WTC11 (cell line): Measurements from ENCODE around the gene MED9. TPM values are rescaled to one million over a fixed set of nuclear protein-coding genes. Genes with fewer than 3 reads are reported as not detected.

ENCODE experiments used
- ATAC-seq: fragments of 200-7000 bp; cut with Tn5 transposase; 2 replicates; pipeline ENCODE4 v1.10.0; 2021; ENCODE audit warnings: mild to moderate bottlenecking, moderate library complexity
- CTCF ChIA-PET: fragments of 300-600 bp; sonication (Branson Sonifier 250); formaldehyde crosslinking; loops from one replicate; lab custom pipeline; 2021; ENCODE audit warnings: antibody characterized with exemption; lab: Charles Lee
- POLR2A ChIA-PET: fragments of 350-600 bp; sonication (Branson Sonifier 250); formaldehyde crosslinking; loops from one replicate; lab custom pipeline; 2021; ENCODE audit warnings: antibody characterized with exemption; lab: Charles Lee
- DNase-seq: peaks from one replicate; pipeline ENCODE4 v3.0.0; 2021; ENCODE audit warnings: low spot score
- H3K27ac Mint-ChIP-seq: 2 replicates; pipeline ENCODE4 v1.8.0; 2021; ENCODE audit warnings: mixed read lengths
- H3K27me3 Mint-ChIP-seq: 2 replicates; pipeline ENCODE4 v1.8.0; 2021; ENCODE audit warnings: low read depth, mild to moderate bottlenecking, moderate library complexity, mixed read lengths
- H3K36me3 Mint-ChIP-seq: 2 replicates; pipeline ENCODE4 v1.8.0; 2021; ENCODE audit warnings: mixed read lengths
- H3K4me1 Mint-ChIP-seq: 2 replicates; pipeline ENCODE4 v1.8.0; 2022; ENCODE audit warnings: mixed read lengths
- H3K4me3 Mint-ChIP-seq: 2 replicates; pipeline ENCODE4 v1.8.0; 2021; ENCODE audit warnings: mild to moderate bottlenecking, moderate library complexity, mixed read lengths
- H3K9me3 Mint-ChIP-seq: 2 replicates; pipeline ENCODE4 v1.8.0; 2021; ENCODE audit warnings: mixed read lengths
- ATF6 ChIP-seq: sonication (generic); formaldehyde crosslinking; IDR thresholded peaks from 2 replicates; pipeline ENCODE4 v1.8.1; 2023; ENCODE audit warnings: mild to moderate bottlenecking, missing genetic modification reagents
- CDX4 ChIP-seq: fragments of 250-450 bp; sonication (Bioruptor Pico); IDR thresholded peaks from 2 replicates; pipeline ENCODE4 v1.9.0; 2021; ENCODE audit warnings: moderate library complexity, mild to moderate bottlenecking, inconsistent platforms, borderline replicate concordance
- E2F1 ChIP-seq: sonication (generic); formaldehyde crosslinking; IDR thresholded peaks from 2 replicates; pipeline ENCODE4 v1.8.0; 2022; ENCODE audit warnings: mild to moderate bottlenecking, missing genetic modification reagents
- E2F4 ChIP-seq: sonication (generic); formaldehyde crosslinking; IDR thresholded peaks from 2 replicates; pipeline ENCODE4 v1.8.1; 2022; ENCODE audit warnings: low read depth, mild to moderate bottlenecking, moderate library complexity, missing genetic modification reagents, borderline replicate concordance
- FOXP1 ChIP-seq: sonication (generic); formaldehyde crosslinking; IDR thresholded peaks from 2 replicates; pipeline ENCODE4 v1.8.0; 2022; ENCODE audit warnings: missing genetic modification reagents, mild to moderate bottlenecking, moderate library complexity, borderline replicate concordance
- HMGA2 ChIP-seq: fragments of 250-450 bp; sonication (Bioruptor Pico); IDR thresholded peaks from 2 replicates; pipeline ENCODE4 v1.4.0; 2021; ENCODE audit warnings: mild to moderate bottlenecking, moderate library complexity
- IRF1 ChIP-seq: sonication (generic); formaldehyde crosslinking; IDR thresholded peaks from 2 replicates; pipeline ENCODE4 v1.8.0; 2023; ENCODE audit warnings: missing genetic modification reagents
- JAZF1 ChIP-seq: fragments of 250-450 bp; sonication (Bioruptor Pico); IDR thresholded peaks from 2 replicates; pipeline ENCODE4 v1.9.0; 2021; ENCODE audit warnings: moderate library complexity, mild to moderate bottlenecking, inconsistent platforms
- MXD4 ChIP-seq: fragments of 250-450 bp; sonication (Bioruptor Pico); IDR thresholded peaks from 2 replicates; pipeline ENCODE4 v1.8.0; 2021; ENCODE audit warnings: mild to moderate bottlenecking, moderate library complexity, borderline replicate concordance
- MYBL2 ChIP-seq: sonication (generic); formaldehyde crosslinking; IDR thresholded peaks from 2 replicates; pipeline ENCODE4 v1.8.1; 2023; ENCODE audit warnings: mild to moderate bottlenecking, moderate library complexity, missing genetic modification reagents
- OVOL2 ChIP-seq: fragments of 250-450 bp; sonication (Bioruptor Pico); IDR thresholded peaks from 2 replicates; pipeline ENCODE4 v1.9.0; 2021; ENCODE audit warnings: mild to moderate bottlenecking, borderline replicate concordance
- SMAD4 ChIP-seq: sonication (generic); formaldehyde crosslinking; IDR thresholded peaks from 2 replicates; pipeline ENCODE4 v1.8.0; 2022; ENCODE audit warnings: mild to moderate bottlenecking, missing genetic modification reagents
- ZMAT4 ChIP-seq: fragments of 250-450 bp; sonication (Bioruptor Pico); IDR thresholded peaks from 2 replicates; pipeline ENCODE4 v1.9.0; 2021; ENCODE audit warnings: mild to moderate bottlenecking
- ZNF219 ChIP-seq: sonication (generic); formaldehyde crosslinking; IDR thresholded peaks from 2 replicates; pipeline ENCODE4 v1.8.0; 2023; ENCODE audit warnings: missing genetic modification reagents, mild to moderate bottlenecking, borderline replicate concordance
- ZNF512 ChIP-seq: sonication (generic); formaldehyde crosslinking; IDR thresholded peaks from 2 replicates; pipeline ENCODE4 v1.8.1; 2022; ENCODE audit warnings: missing genetic modification reagents, borderline replicate concordance
- total RNA-seq: library from RNA; stranded (reverse); gene quantifications from 3 replicates; pipeline ENCODE4 v1.2.3, GENCODE V29; 2021
- TF ChIP-seq, protein P1 (sequence below): sonication (generic); formaldehyde crosslinking; IDR thresholded peaks from 2 replicates; pipeline ENCODE4 v1.8.1; 2023; ENCODE audit warnings: mild to moderate bottlenecking, missing genetic modification reagents, moderate library complexity
- TF ChIP-seq, protein P2 (sequence below): fragments of 250-450 bp; sonication (Bioruptor Pico); IDR thresholded peaks from 2 replicates; pipeline ENCODE4 v2.1.2; 2022; ENCODE audit warnings: mild to moderate bottlenecking, moderate library complexity
- TF ChIP-seq, protein P3 (sequence below): fragments of 250-450 bp; sonication (Bioruptor Pico); IDR thresholded peaks from 2 replicates; pipeline ENCODE4 v1.9.0; 2021; ENCODE audit warnings: mild to moderate bottlenecking, borderline replicate concordance

MED9 gene
- total RNA-seq, 1 experiment from 2014 or later = 21.1 TPM

- no peak for ATAC-seq
- Mint-ChIP-seq H3K27ac (no peak overlapping the region), H3K4me3 (no peak overlapping the region), H3K36me3 (no peaks in the 10 kb centered on the region)
- POLR2A ChIA-PET = interaction anchor here (1.5 kb wide), 1 partner anchor 10 kb away, joined by 6 read pairs; the partner anchor contains the start of gene RASD1
- TF ChIP-seq ZNF512 = no peak
- TF ChIP-seq, protein P1, sequence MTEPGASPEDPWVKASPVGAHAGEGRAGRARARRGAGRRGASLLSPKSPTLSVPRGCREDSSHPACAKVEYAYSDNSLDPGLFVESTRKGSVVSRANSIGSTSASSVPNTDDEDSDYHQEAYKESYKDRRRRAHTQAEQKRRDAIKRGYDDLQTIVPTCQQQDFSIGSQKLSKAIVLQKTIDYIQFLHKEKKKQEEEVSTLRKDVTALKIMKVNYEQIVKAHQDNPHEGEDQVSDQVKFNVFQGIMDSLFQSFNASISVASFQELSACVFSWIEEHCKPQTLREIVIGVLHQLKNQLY (CRISPR knock-in tag) = no peak
- no peak for TF ChIP-seq MYBL2 (CRISPR knock-in tag)
- no peak for TF ChIP-seq ZNF219 (CRISPR knock-in tag)
- no peak for TF ChIP-seq E2F4 (CRISPR knock-in tag)
- TF ChIP-seq MXD4 (CRISPR knock-in tag) = no peak
- no peak for TF ChIP-seq FOXP1
- TF ChIP-seq CDX4 (CRISPR knock-in tag) = no peak
- TF ChIP-seq HMGA2 (CRISPR knock-in tag) = no peak
- TF ChIP-seq, protein P2, sequence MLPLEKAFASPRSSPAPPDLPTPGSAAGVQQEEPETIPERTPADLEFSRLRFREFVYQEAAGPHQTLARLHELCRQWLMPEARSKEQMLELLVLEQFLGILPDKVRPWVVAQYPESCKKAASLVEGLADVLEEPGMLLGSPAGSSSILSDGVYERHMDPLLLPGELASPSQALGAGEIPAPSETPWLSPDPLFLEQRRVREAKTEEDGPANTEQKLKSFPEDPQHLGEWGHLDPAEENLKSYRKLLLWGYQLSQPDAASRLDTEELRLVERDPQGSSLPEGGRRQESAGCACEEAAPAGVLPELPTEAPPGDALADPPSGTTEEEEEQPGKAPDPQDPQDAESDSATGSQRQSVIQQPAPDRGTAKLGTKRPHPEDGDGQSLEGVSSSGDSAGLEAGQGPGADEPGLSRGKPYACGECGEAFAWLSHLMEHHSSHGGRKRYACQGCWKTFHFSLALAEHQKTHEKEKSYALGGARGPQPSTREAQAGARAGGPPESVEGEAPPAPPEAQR (CRISPR knock-in tag) = no peak
- TF ChIP-seq, all 79 proteins: peak for 0
- Mint-ChIP-seq H3K27me3 (no peaks in the 10 kb centered on the region), H3K4me1 (peaks cover 3% of the 10 kb centered on the region; the same call in 1 of the 2 replicates), H3K9me3 (no peaks in the 10 kb centered on the region)
- no peak for DNase-seq
- CTCF ChIA-PET = interaction anchor here (0.6 to 3.4 kb wide), 4 partner anchors 10 to 119 kb away, joined by 3 to 20 read pairs (median 10); partner anchors contain the start of gene RASD1
Measured at GRCh38 chr17:17506893-17507464, 30.2 kb downstream of the MED9 start.

DNA sequence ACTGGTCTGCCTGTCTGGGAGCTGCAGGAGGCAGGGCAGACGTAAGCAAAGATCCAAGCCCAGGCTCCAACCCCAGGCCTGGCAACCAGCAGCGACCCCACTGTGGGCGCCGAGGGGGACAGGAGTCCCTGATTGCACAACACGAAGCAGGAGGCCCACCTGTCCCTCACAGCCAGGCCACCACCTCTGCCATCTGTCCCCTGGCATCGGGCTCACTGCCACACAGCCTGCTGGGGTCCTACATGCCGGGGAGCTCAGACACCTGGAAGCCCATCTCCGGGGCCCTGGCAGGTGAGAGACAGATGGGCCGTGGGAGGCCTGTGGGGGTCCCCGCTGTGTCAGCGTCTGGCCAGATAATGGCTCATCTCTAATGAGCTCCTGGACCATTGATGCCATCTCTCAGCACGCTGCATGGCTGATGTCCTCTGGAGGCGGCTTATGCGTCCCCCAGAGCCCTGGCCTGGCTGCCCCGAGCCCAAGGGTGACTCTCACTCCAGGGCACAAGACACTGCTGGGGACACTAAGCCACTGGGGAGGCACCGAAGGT is 30.7 kb downstream of the MED9 start:
- no peak for DNase-seq
- ATAC-seq = no peak
- H3K4me1 Mint-ChIP-seq = peaks cover 3% of the 10 kb centered on the region; the same call in 1 of the 2 replicates
- H3K9me3 Mint-ChIP-seq = no peaks in the 10 kb centered on the region
- ChIA-PET POLR2A (interaction anchor here (1.5 kb wide), 1 partner anchor 11 kb away, joined by 6 read pairs; the partner anchor contains the start of gene RASD1), CTCF (interaction anchor here (0.6 to 3.4 kb wide), 5 partner anchors 11 to 120 kb away, joined by 3 to 20 read pairs (median 3); partner anchors contain the start of gene RASD1)
- H3K27me3 Mint-ChIP-seq = no peaks in the 10 kb centered on the region
- no peak overlapping the region for H3K27ac Mint-ChIP-seq
- H3K4me3 Mint-ChIP-seq = no peak overlapping the region
- H3K36me3 Mint-ChIP-seq = no peaks in the 10 kb centered on the region
- TF ChIP-seq JAZF1 (CRISPR knock-in tag) (no peak), SMAD4 (CRISPR knock-in tag) (no peak), OVOL2 (CRISPR knock-in tag) (no peak), ZMAT4 (CRISPR knock-in tag) (no peak), E2F1 (CRISPR knock-in tag) (no peak), ATF6 (CRISPR knock-in tag) (no peak), IRF1 (no peak)
- TF ChIP-seq, protein P3, sequence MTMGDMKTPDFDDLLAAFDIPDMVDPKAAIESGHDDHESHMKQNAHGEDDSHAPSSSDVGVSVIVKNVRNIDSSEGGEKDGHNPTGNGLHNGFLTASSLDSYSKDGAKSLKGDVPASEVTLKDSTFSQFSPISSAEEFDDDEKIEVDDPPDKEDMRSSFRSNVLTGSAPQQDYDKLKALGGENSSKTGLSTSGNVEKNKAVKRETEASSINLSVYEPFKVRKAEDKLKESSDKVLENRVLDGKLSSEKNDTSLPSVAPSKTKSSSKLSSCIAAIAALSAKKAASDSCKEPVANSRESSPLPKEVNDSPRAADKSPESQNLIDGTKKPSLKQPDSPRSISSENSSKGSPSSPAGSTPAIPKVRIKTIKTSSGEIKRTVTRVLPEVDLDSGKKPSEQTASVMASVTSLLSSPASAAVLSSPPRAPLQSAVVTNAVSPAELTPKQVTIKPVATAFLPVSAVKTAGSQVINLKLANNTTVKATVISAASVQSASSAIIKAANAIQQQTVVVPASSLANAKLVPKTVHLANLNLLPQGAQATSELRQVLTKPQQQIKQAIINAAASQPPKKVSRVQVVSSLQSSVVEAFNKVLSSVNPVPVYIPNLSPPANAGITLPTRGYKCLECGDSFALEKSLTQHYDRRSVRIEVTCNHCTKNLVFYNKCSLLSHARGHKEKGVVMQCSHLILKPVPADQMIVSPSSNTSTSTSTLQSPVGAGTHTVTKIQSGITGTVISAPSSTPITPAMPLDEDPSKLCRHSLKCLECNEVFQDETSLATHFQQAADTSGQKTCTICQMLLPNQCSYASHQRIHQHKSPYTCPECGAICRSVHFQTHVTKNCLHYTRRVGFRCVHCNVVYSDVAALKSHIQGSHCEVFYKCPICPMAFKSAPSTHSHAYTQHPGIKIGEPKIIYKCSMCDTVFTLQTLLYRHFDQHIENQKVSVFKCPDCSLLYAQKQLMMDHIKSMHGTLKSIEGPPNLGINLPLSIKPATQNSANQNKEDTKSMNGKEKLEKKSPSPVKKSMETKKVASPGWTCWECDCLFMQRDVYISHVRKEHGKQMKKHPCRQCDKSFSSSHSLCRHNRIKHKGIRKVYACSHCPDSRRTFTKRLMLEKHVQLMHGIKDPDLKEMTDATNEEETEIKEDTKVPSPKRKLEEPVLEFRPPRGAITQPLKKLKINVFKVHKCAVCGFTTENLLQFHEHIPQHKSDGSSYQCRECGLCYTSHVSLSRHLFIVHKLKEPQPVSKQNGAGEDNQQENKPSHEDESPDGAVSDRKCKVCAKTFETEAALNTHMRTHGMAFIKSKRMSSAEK (CRISPR knock-in tag) = no peak
